Duodenal mucosa (tissue), 2 donors: ENCODE data around the gene LSAMP.
"Not testable (repeated sequence)": the region's sequence is repeated elsewhere in the genome, so short reads cannot be mapped to it uniquely, and the experiment has no call there.

ENCODE experiments used
- H3K27ac ChIP-seq: one replicate; pipeline ENCODE4 v1.7.0; 2013; ENCODE audit warnings: low read depth, low read length
- H3K27me3 ChIP-seq, 2 donors: one replicate each; pipeline ENCODE4 v1.7.0; 2013; ENCODE audit warnings: low read length in 2 of 2, control low read depth in 1 of 2; ENCODE audit not compliant: insufficient read depth in 2 of 2, control insufficient read depth in 1 of 2
- H3K36me3 ChIP-seq, 2 donors: one replicate each; pipeline ENCODE4 v1.7.0; 2013; ENCODE audit warnings: low read length in 2 of 2, control low read depth in 1 of 2; ENCODE audit not compliant: insufficient read depth in 2 of 2, control insufficient read depth in 1 of 2
- H3K4me1 ChIP-seq, 2 donors: one replicate each; pipeline ENCODE4 v1.7.0; 2013; ENCODE audit warnings: low read length in 2 of 2, control low read depth in 1 of 2; ENCODE audit not compliant: insufficient read depth in 2 of 2, control insufficient read depth in 1 of 2
- H3K4me3 ChIP-seq, 2 donors: one replicate each; pipeline ENCODE4 v1.7.0; 2013; ENCODE audit warnings: low read length in 2 of 2, low read depth in 1 of 2
- H3K9ac ChIP-seq, 2 donors: one replicate each; pipeline ENCODE4 v1.7.0; 2013; ENCODE audit warnings: low read length in 2 of 2, low read depth in 1 of 2
- H3K9me3 ChIP-seq, 2 donors: one replicate each; pipeline ENCODE4 v1.7.0; 2013; ENCODE audit warnings: low read length in 2 of 2, control low read depth in 1 of 2; ENCODE audit not compliant: control insufficient read depth in 1 of 2

Gene LSAMP

GRCh38 chr3:115800489-115801075 lies 644.7 kb downstream of the LSAMP start:
- no peaks in the 10 kb centered on the region for H3K27me3 ChIP-seq
- H3K4me1 ChIP-seq: no peaks in the 10 kb centered on the region
- H3K9ac ChIP-seq: no peak overlapping the region
- no peak overlapping the region for H3K4me3 ChIP-seq
- no peaks in the 10 kb centered on the region for H3K36me3 ChIP-seq
- H3K9me3 ChIP-seq: no peaks in the 10 kb centered on the region
- no peak overlapping the region for H3K27ac ChIP-seq

DNA sequence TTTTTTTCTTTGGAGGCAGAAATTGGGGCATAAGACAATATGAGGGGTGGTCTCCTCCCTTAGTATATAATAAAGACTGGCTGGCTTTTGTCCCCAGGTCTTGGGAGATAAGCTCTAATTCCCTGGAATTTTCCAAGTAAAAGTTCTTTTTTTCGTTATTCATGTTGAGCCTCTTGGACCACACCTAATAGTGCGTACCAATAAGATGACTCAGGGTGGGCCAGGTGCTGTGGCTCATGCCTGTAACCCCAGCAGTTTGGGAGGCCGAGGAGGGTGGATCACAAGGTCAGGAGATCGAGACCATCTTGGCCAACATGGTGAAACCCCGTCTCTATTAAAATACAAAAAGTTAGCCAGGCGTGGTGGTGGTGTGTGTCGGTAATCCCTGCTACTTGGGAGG lies 645.2 kb downstream of the LSAMP start:
- not testable (repeated sequence) for H3K9me3 ChIP-seq, H3K36me3 ChIP-seq, H3K4me3 ChIP-seq, H3K27me3 ChIP-seq, H3K9ac ChIP-seq, H3K4me1 ChIP-seq, H3K27ac ChIP-seq

- H3K27me3 ChIP-seq: no peaks in the 10 kb centered on the region
- H3K36me3 ChIP-seq: no peaks in the 10 kb centered on the region
- no peak overlapping the region for H3K9ac ChIP-seq
- H3K9me3 ChIP-seq: no peaks in the 10 kb centered on the region
- no peak overlapping the region for H3K27ac ChIP-seq
- H3K4me1 ChIP-seq: no peaks in the 10 kb centered on the region
- H3K4me3 ChIP-seq: no peak overlapping the region
These were observed 652.9 kb downstream of the LSAMP start for GRCh38 chr3:115792206-115792955.

GRCh38 chr3:115791271-115792153 lies 653.8 kb downstream of the LSAMP start:
- not testable (repeated sequence) for H3K4me3 ChIP-seq, H3K4me1 ChIP-seq, H3K9ac ChIP-seq, H3K27ac ChIP-seq, H3K9me3 ChIP-seq, H3K27me3 ChIP-seq, H3K36me3 ChIP-seq

DNA sequence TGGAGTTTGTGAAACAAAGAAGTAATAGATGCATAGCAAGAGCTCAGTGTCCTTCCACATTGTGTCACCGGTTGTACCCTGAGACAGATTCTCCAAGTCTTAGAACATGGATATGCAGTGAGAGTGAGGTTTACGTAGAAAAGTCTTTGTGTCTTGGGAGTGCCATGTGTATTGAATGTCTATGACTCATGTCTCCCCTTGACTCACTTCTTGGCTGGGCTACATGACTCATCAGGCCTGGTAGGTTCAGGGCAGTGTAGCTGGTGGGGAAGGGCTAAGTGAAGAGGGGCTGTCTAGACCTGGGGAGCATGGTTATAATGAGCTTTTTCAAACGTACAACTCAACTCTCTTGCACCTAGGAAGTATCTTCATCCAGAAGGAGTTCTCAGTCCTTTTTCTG lies 654.5 kb downstream of the LSAMP start:
- no peak overlapping the region for H3K4me3 ChIP-seq
- no peaks in the 10 kb centered on the region for H3K36me3 ChIP-seq

DNA sequence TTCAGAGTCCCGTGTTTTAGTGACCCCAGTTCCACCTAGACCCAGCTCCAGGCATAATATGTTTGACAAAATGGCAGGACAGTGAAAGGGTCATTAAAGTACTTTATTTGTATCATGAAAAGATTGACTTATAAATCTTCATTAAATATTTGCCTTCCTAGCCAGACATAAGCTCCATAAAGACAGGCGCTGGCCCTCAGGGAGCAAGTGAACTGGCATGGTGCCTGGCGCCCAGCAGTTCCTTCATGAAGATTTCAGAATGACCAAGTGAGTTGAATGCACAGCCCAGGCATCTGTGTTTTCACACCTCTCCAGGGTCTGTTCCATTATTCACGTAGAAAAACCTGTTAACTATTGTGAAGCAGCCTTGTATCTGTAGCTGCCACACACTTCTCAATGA lies 655.8 kb downstream of the LSAMP start:
- no peak overlapping the region for H3K9ac ChIP-seq
- H3K27ac ChIP-seq: no peak overlapping the region
- no peaks in the 10 kb centered on the region for H3K36me3 ChIP-seq

More for the DNA sequence above, 654.5 kb downstream of the LSAMP start:
- Histone ChIP-seq H3K4me1 (no peaks in the 10 kb centered on the region), H3K27me3 (no peaks in the 10 kb centered on the region), H3K9ac (no peak overlapping the region), H3K27ac (no peak overlapping the region), H3K9me3 (no peaks in the 10 kb centered on the region)

DNA sequence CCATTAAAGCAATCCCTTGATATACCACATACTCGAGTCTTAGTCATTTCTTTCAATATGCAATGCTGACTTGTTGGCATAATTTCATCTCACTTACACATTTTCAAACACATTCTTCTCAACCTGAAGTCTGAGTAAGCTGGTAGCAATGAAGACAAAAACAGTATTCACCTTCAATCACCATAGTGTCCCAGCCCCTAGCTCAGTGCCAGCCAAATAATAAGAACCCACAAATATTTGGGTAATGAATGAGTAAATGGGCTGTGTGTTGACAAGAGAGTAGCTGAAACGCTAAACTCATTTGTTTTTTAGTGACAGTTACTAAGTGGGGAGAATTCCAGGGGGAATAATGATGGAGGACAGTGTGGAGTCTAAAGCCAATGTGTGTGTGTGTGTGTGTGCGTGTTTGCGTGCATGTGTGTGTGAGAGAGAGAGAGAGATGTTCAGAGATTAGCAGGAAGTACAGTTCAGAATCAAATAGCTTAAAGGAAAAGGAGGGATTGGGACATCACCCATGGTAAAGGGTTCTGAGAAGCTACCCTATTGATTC lies 656.3 kb downstream of the LSAMP start:
- Histone ChIP-seq H3K4me1 (peaks cover 5 to 8% of the 10 kb centered on the region in 2 donors), H3K9ac (no peak overlapping the region), H3K27ac (no peak overlapping the region), H3K27me3 (no peaks in the 10 kb centered on the region), H3K36me3 (no peaks in the 10 kb centered on the region), H3K9me3 (no peaks in the 10 kb centered on the region), H3K4me3 (no peak overlapping the region)

More for the DNA sequence above, 655.8 kb downstream of the LSAMP start:
- H3K9me3 ChIP-seq: no peaks in the 10 kb centered on the region
- H3K27me3 ChIP-seq: no peaks in the 10 kb centered on the region
- no peak overlapping the region for H3K4me3 ChIP-seq
- peaks cover 5% of the 10 kb centered on the region in 2 donors for H3K4me1 ChIP-seq

GRCh38 chr3:115787818-115788217 lies 657.5 kb downstream of the LSAMP start:
- no peak overlapping the region for H3K27ac ChIP-seq
- H3K4me1 ChIP-seq: peaks cover 5 to 15% of the 10 kb centered on the region in 2 donors
- no peaks in the 10 kb centered on the region for H3K27me3 ChIP-seq
- H3K36me3 ChIP-seq: no peaks in the 10 kb centered on the region
- no peak overlapping the region for H3K9ac ChIP-seq
- no peak overlapping the region for H3K4me3 ChIP-seq
- H3K9me3 ChIP-seq: no peaks in the 10 kb centered on the region

- no peaks in the 10 kb centered on the region for H3K9me3 ChIP-seq
- H3K36me3 ChIP-seq: no peaks in the 10 kb centered on the region
- H3K4me3 ChIP-seq: no peak overlapping the region
- no peak overlapping the region for H3K9ac ChIP-seq
- no peaks in the 10 kb centered on the region for H3K27me3 ChIP-seq
- peaks cover 5 to 15% of the 10 kb centered on the region in 2 donors for H3K4me1 ChIP-seq
- no peak overlapping the region for H3K27ac ChIP-seq
These were observed 659.5 kb downstream of the LSAMP start for GRCh38 chr3:115785782-115786181.
